HepG2 (cell line): ENCODE results near the gene PFKM. TPM values are rescaled to one million over a fixed set of nuclear protein-coding genes. Genes with fewer than 3 reads are reported as not detected.

Source experiments
- ARID2 ChIP-seq: sonication (generic); formaldehyde crosslinking; IDR thresholded peaks from 2 replicates; pipeline ENCODE4 v1.8.1; 2022; ENCODE audit warnings: mild to moderate bottlenecking, missing genetic modification reagents, borderline replicate concordance
- ATF6 ChIP-seq: sonication (generic); formaldehyde crosslinking; conservative IDR thresholded peaks from 2 replicates; pipeline ENCODE4 v1.4.0; 2020; ENCODE audit warnings: missing genetic modification reagents
- EED ChIP-seq: sonication (generic); formaldehyde crosslinking; IDR thresholded peaks from 2 replicates; pipeline ENCODE4 v1.5.0; 2020; ENCODE audit warnings: mild to moderate bottlenecking, missing genetic modification reagents
- ELF1 ChIP-seq: sonication (generic); formaldehyde crosslinking; IDR thresholded peaks from 2 replicates; pipeline ENCODE4 v1.4.0; 2020; ENCODE audit warnings: missing genetic modification reagents
- EP300 ChIP-seq, 3 experiments: sonication (generic) in 1 of 3; formaldehyde crosslinking in 1 of 3; IDR thresholded peaks; 2 replicates each; pipeline versions ENCODE4 v1.5.1 to v1.6.1; 2011 to 2020; ENCODE audit warnings: low read depth in 2 of 3, low read length in 2 of 3, borderline replicate concordance in 1 of 3, improper control_type of control experiment in 1 of 3, mild to moderate bottlenecking in 1 of 3, missing genetic modification reagents in 1 of 3, moderate library complexity in 1 of 3
- FOXA3 ChIP-seq: IDR thresholded peaks from 2 replicates; pipeline ENCODE4 v1.6.1; 2016; ENCODE audit warnings: missing genetic modification reagents, missing compliant biosample characterization
- HOXA5 ChIP-seq: sonication (generic); formaldehyde crosslinking; IDR thresholded peaks from 2 replicates; pipeline ENCODE4 v1.4.0; 2020; ENCODE audit warnings: missing genetic modification reagents
- JUN ChIP-seq: sonication (generic); formaldehyde crosslinking; IDR thresholded peaks from 2 replicates; pipeline ENCODE4 v1.4.0; 2020; ENCODE audit warnings: mild to moderate bottlenecking, missing genetic modification reagents
- KDM5B ChIP-seq: sonication (generic); formaldehyde crosslinking; IDR thresholded peaks from 2 replicates; pipeline ENCODE4 v1.4.0; 2020; ENCODE audit warnings: missing genetic modification reagents, mild to moderate bottlenecking, borderline replicate concordance
- MED1 ChIP-seq: sonication (generic); formaldehyde crosslinking; IDR thresholded peaks from 2 replicates; pipeline ENCODE4 v1.4.0; 2020; ENCODE audit warnings: missing genetic modification reagents
- MLXIP ChIP-seq: sonication (generic); formaldehyde crosslinking; IDR thresholded peaks from 2 replicates; pipeline ENCODE4 v1.9.0; 2021; ENCODE audit warnings: missing genetic modification reagents, borderline replicate concordance
- MTF2 ChIP-seq: sonication (generic); formaldehyde crosslinking; IDR thresholded peaks from 2 replicates; pipeline ENCODE4 v1.5.0; 2020; ENCODE audit warnings: missing genetic modification reagents, borderline replicate concordance
- PRDM4 ChIP-seq: sonication (generic); formaldehyde crosslinking; IDR thresholded peaks from 2 replicates; pipeline ENCODE4 v1.9.0; 2021; ENCODE audit warnings: missing genetic modification reagents, borderline replicate concordance
- SALL1 ChIP-seq: sonication (generic); formaldehyde crosslinking; IDR thresholded peaks from 2 replicates; pipeline ENCODE4 v1.8.0; 2022; ENCODE audit warnings: mild to moderate bottlenecking, missing genetic modification reagents
- SOX5 ChIP-seq: IDR thresholded peaks from 2 replicates; pipeline ENCODE4 v1.6.1; 2016; ENCODE audit warnings: borderline replicate concordance
- STAT6 ChIP-seq: sonication (generic); formaldehyde crosslinking; IDR thresholded peaks from 2 replicates; pipeline ENCODE4 v1.4.0; 2020; ENCODE audit warnings: missing genetic modification reagents, mild to moderate bottlenecking, borderline replicate concordance
- ZNF264 ChIP-seq: sonication (generic); formaldehyde crosslinking; IDR thresholded peaks from 2 replicates; pipeline ENCODE4 v1.4.0; 2020; ENCODE audit warnings: missing genetic modification reagents
- ZNF552 ChIP-seq: sonication (generic); formaldehyde crosslinking; IDR thresholded peaks from 2 replicates; pipeline ENCODE4 v1.9.0; 2022; ENCODE audit warnings: missing genetic modification reagents, mild to moderate bottlenecking, borderline replicate concordance
- ZNF670 ChIP-seq: sonication (generic); formaldehyde crosslinking; IDR thresholded peaks from 2 replicates; pipeline ENCODE4 v1.8.0; 2022; ENCODE audit warnings: mild to moderate bottlenecking, missing genetic modification reagents, borderline replicate concordance
- ZSCAN20 ChIP-seq: sonication (generic); formaldehyde crosslinking; IDR thresholded peaks from 2 replicates; pipeline ENCODE4 v1.4.0; 2020; ENCODE audit warnings: missing genetic modification reagents, mild to moderate bottlenecking, borderline replicate concordance
- polyA plus RNA-seq, 8 experiments: library from polyadenylated mRNA; depleted of rRNA in 3 of 8; stranded (reverse) in 7 of 8; unstranded in 1 of 8; fragments of >200 nt; fragmentation: Illumina TruSeq in 4 of 8; extraction: Trizol in 4 of 8; gene quantifications; 2 replicates each; pipeline versions ENCODE4 v1.2.1 to v1.2.3, GENCODE V29; 2011 to 2016; ENCODE audit warnings: low read depth in 4 of 8, missing spikeins in 1 of 8, mixed read lengths in 1 of 8; ENCODE audit not compliant: insufficient read depth in 1 of 8
- total RNA-seq, 5 experiments: library from RNA; depleted of rRNA; stranded (reverse); fragments of >200 nt; fragmentation: Illumina TruSeq; extraction: Trizol; gene quantifications; 2 replicates each; pipeline ENCODE4 v1.2.3, GENCODE V29; 2016; ENCODE audit warnings: low read depth in 1 of 5

PFKM gene
- total and polyA plus RNA-seq, 2 of the 13 experiments (the other 11 are each of a cell fraction or from before 2014, with no cell fraction given) = 1.9 to 2.4 TPM

GRCh38 chr12:48123169-48123568 lies 4.0 kb downstream of the PFKM start (continued):
- TF ChIP-seq EED (CRISPR knock-in tag) = no peak
- no peak for TF ChIP-seq ZNF670
- no peak for TF ChIP-seq STAT6 (CRISPR knock-in tag)
- TF ChIP-seq JUN = no peak
- TF ChIP-seq EP300 (IDR thresholded peaks at IDR 0.05; ENCODE audit: low read depth in 2 of 2, low read length in 2 of 2) = peak in 1 of 2 experiments; percentile 53; a peak in 2 of 4 replicates
- TF ChIP-seq EP300 (CRISPR knock-in tag; IDR thresholded peaks at IDR 0.05; ENCODE audit: borderline replicate concordance) = no peak
- TF ChIP-seq ZSCAN20 (CRISPR knock-in tag) = no peak
- TF ChIP-seq MTF2 (CRISPR knock-in tag) = no peak
- no peak for TF ChIP-seq ZNF264 (CRISPR knock-in tag)
- no peak for TF ChIP-seq KDM5B (CRISPR knock-in tag)
- TF ChIP-seq PRDM4 (CRISPR knock-in tag) = no peak
- TF ChIP-seq ARID2 (CRISPR knock-in tag) = no peak
- TF ChIP-seq SALL1 (CRISPR knock-in tag) = peak; percentile 54; the same call in 1 of the 2 replicates
- peak; percentile 31; the same call in 1 of the 2 replicates for TF ChIP-seq SOX5 (CRISPR knock-in tag)
- TF ChIP-seq ZNF552 (CRISPR knock-in tag) = no peak
- no peak for TF ChIP-seq MLXIP
- 0 out of 2 replicates have a peak, but pooled peaks have one; percentile 11 for TF ChIP-seq ELF1 (CRISPR knock-in tag)
- peak; percentile 26; the same call in 1 of the 2 replicates for TF ChIP-seq MED1 (CRISPR knock-in tag)
- no peak for TF ChIP-seq HOXA5 (CRISPR knock-in tag)
- no peak for TF ChIP-seq ATF6 (CRISPR knock-in tag)
- TF ChIP-seq FOXA3 (CRISPR knock-in tag) = peak; percentile 58
